GM18868 (cell line): ENCODE measurements around the gene TSKU.

Source experiments
- ATAC-seq: cut with Tn5 transposase; IDR thresholded peaks from one replicate; pipeline ENCODE4 v1.9.1; 2021; ENCODE audit warnings: mild to moderate bottlenecking, moderate library complexity; ENCODE audit not compliant: unreplicated experiment

TSKU gene

GRCh38 chr11:76783294-76783895 is at the start of gene TSKU:
Gene TSKU, plus strand, starts transcription at chr11:76783356. Its CDS starts 12,261 bp downstream, at chr11:76795617.
- no peak for ATAC-seq

GRCh38 chr11:76733906-76734305 is 49.2 kb upstream of the TSKU start:
- peak; percentile 51 for ATAC-seq

DNA sequence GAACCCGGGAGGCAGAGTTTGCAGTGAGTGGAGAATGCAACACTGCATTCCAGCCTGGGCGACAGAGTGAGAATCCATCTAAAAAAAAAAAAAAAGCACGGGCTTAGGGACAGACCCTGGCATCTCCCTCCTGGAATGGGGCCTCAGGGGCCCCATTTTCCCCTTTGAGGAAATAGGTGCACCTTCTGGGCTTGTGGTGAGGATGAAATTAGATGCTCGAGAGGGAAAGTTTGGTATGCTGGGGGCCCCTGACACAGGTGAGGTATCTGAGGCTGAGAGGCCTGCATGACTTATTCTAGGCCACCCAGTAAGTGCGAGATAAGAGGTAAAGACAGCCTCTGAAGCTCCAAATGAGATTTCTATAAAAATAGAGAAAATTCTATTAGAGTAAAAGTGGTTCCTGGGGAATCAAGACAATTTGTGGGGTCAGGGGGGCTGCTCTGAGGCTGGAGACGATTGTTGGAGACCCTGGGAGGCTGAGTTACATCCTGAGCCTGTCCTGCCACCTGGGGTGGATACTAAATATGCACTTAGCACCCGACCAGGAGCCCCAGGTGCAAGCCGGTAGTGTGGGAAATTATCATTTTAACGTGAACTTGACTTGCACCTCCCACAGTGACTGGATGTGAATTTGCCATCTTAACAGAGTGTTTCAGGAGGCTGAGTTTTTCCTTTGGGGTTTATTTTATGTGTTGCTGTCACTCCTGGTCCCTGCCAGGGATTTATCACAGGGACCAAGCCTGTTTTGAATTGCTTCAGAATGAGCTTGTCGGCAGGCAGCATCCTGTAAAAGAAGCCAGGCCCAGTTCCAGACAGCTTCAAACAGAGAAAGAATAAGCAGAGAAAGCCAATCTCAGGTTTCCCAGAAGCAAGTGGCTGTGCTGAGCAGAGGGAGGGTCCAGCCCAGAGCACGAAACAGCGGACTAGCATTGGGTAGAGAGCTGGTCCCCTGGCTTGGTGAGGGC is 48.4 kb upstream of the TSKU start:
- no peak for ATAC-seq

DNA sequence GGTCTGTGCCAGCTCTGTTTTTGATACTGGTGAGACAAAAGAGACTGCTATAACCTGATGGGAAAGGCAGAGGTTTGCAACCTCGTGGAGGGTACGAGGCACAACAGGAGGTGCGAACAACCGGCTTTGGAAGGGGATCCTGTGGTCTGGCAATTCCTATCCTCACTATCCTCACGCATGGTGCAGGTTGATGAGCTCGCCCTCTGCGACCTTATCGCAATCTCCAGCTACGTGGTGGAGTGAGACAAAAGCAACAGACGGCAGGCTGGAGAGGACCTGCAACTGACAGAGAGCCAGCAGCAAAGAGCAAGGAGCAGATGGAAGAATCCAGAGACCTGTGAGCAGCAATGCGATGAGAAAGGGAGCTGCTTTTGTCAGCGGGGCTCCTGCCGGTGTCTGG is 47.3 kb upstream of the TSKU start:
- no peak for ATAC-seq

DNA sequence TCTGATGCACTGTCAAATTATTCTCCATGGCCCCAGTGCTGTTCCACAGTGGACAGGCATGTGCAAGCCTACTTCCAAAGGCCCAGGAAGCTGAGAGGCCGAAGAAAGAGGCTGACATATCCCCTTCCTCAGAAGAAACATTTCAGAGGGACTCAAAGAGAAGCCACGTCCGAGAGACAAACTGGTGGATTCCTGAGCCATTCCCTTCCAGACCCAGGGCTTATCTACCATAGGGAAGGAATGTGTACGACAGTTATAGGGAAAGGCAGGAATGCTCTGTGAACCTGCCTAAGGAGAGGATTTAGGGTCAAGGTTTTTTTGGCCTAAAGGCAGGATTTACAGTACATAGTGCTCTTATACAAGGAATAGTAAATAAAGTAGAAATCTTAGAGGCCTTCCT is 46.9 kb upstream of the TSKU start:
- no peak for ATAC-seq

GRCh38 chr11:76736773-76737495 is 46.2 kb upstream of the TSKU start:
- no peak for ATAC-seq

DNA sequence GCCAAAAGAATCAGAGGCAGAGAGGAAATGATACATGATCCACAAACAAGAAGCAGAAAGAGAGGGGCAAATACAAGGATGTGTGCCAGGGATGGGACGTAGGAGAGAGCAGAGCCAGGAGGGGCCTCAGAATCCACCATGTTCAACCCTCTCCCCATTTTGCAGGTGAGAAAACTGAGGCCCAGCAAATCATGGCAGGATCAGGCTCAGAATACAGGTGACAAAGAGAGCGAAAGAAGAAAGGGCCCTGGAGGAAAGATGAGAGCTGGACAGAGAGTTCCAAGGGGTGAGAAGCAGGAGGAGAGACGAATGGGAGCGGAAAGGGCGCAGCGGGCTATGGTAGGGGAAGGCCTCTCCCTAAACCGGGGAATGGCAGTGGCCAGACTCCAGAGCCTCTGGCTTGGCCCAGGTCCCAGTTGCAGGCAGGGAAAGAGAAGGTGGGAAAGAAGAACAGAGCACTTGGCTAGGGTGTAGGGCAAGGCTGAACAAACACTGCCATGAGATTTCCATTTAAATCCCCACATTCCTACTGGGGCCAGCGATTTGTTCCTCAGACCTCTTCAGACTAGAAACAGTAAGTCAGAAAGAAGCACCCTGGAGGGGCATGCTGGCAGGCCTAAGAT is 44.4 kb upstream of the TSKU start:
- ATAC-seq = no peak

DNA sequence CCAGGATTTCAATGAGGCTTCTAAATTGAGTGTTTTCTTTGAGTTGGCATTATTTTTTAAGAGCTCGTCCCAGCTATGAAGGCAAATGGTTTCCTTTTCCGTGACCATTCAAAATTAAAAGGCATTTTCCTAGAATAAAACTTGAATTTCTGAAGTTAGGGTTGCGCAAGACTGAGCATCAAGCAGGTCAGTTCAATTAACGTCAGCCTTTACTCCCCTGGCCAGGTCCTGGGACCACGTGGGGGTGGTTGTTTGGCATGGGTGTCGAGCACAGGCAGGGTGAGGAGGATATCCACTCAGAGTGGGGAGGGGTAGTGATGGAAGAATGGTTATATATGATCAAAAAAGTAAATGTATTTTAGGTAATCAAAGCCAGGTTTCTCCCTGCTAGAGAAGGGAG is 43.4 kb upstream of the TSKU start:
- no peak for ATAC-seq

DNA sequence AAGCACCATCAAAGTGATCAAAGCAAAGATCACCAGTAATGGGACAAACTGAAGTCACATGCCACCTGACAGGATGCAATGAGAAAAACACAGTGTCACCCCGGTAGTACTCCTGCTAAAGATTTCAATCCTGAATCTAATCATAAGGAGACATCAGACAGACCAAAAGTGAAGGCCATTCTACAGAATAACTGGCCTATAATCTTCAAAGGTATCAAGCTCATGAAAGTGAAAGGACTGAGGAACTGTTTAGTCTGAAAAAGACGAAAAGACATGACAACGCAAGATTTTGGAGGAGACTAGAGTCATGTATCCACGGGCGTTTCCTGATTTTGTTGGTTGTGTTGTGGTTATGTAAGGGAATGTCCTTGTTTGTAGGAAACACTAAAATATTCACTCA is 42.4 kb upstream of the TSKU start:
- no peak for ATAC-seq

DNA sequence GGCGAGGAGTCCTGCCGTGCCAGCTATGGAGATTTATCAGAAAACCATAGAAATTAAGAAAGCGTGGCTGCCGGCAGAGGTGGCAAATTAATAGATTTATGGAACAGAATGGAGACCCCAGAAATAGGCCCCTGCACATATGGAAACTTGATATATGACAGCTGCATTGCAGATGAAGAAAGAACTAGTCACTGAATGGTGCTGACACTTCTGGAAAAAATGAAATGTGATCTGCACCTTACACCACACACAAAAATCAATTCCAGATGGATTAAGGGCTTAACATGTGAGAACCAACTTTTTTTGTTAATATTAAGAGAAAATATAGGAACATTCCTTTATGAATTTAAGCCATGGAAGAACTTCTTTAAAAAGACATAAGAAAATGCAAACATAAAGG is 40.3 kb upstream of the TSKU start:
- no peak for ATAC-seq

DNA sequence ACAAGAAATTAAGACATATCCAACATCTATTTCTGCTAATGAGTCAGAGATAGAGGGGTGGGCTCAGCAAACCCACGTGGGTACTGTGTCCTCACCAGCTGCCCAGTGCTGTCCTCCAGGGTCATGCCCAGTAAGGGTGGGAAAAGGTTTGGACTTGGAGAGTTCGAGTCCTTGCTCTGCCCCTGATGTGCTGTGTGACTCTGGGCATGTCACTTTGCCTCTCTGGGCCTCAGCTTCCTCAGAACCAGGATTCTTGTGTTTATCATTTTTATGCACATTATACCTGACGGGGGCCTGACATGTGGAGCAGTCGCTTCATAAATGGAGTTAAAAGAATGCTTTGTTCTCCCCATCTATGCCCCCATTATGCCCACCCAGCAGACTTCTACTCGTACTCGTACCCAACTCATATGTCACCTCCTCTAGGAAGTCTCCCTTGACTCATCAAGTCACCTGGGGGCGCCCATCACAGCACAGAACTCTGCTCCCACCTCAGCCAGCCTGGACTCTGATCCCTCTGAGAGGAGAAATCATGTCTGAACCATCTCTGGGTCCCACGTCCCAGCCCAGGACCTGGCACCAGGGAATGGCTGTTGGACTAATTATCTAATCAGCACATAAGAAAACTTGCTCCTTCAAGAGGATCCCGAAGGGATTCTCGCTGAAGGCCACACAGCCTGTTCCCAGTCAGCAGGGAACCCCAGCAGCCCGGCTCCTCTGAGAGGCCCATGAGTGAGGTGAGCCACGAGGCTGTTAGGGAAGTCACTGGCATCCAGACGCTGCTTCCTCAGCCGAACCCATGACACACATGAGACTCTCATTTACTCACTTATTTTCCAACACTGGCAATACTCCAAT is 38.7 kb upstream of the TSKU start:
- no peak for ATAC-seq

DNA sequence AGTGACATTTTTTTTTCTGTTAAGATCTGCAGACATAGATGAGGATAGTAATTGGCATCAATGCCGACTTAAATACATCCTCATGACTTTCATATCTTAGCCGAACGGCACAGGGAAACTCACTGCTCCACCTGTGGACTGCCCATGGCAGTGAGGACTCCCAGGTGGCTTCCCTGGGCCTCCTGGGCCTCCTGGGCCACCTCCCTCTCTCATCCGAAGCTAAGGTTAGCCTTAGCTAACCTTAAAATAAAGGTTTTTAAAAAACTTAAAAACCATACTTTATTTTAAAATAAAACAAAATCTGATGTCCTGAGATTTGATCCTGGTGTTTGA is 38.1 kb upstream of the TSKU start:
- ATAC-seq = no peak

DNA sequence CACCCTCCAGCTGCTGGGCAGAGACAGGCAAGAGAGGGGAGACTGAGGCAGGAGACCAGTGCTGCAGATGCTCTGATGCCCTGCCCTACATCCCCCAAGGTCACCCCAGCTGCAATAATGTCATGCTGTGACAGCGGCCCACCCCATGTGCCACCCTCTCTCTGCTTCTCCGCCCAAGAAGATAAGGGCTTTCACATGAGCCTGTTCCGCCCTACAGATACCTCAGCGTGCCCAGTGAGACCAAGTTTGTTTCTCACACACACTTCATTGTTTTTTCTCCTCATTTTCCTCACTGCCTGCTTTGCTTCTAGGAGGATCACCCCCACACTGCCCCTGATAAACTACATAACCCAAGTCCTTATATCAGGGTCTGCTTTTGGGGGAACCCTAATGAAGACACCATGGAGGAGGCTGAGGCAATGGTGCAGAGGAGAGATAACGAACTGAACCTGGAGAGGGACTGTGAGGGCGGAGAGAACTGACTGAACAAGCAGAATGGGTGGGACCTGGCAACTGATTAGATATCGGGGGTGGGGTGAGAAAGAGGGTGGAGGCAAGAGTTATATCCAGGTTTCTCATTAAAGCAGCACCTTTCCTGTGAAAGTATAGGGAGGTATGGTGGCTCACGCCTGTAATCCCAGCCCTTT is 37.5 kb upstream of the TSKU start:
- no peak for ATAC-seq

DNA sequence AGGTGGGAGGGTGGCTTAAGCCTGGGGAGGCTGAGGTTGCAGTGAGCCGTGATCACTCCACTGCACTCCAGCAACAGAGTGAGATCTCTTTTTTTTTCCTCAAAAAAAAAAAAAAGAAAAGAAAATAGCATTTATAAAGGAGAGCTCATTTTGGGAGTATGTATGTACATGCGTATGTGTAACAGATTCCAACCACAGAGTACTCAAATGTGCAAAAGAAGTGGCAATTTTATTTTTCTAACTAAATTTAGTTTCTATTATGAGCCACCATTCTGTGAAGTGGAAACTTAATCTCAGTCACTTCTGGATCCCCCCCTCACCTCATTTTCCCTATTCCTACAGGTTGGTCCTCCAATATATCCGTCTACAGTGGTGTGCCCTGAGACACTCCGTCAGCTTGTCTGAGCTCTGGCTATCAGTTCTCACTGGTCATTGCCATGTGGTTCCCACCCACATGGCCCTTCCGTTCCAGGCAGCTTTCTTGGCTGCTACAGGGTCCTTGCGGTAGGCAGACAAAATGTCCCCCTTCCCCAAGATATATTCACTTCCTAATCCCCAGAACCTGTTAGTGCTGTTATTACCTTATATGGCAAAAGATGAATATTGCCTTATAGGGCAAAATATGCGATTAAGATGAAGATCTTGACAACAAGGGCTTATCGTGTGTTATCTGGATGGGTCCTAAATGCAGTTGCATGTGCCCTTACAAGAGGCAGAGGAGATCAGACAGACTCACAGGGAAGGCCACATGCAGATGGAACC is 35.8 kb upstream of the TSKU start:
- ATAC-seq = no peak

GRCh38 chr11:76747915-76748860 is 35.0 kb upstream of the TSKU start:
- ATAC-seq = no peak

- ATAC-seq = no peak
Observed at GRCh38 chr11:76748948-76749347, 34.2 kb upstream of the TSKU start.

- no peak for ATAC-seq
Observed at GRCh38 chr11:76750067-76750466, 33.1 kb upstream of the TSKU start.

- no peak for ATAC-seq
Observed at GRCh38 chr11:76750746-76751145, 32.4 kb upstream of the TSKU start.
